Uterus (tissue), 4 donors: ENCODE measurements around the gene THSD1. TPM values are rescaled to one million over a fixed set of nuclear protein-coding genes. Genes with fewer than 3 reads are reported as not detected.
"Not testable (repeated sequence)": the region's sequence is repeated elsewhere in the genome, so short reads cannot be mapped to it uniquely, and the experiment has no call there.

ENCODE experiments used
- DNase-seq, 2 donors: peaks; one replicate each; pipeline ENCODE4 v3.0.0-alpha.2; 2019 to 2020
- H3K27ac ChIP-seq, 2 donors: fragments of 200-600 bp; sonication (generic); 1 replicate in 1 of 2; 2 replicates in 1 of 2; pipeline ENCODE4 v1.5.1; 2016 to 2018
- H3K27me3 ChIP-seq, 2 donors: fragments of 200-600 bp; sonication (generic); one replicate each; pipeline ENCODE4 v1.5.1; 2018 to 2019; ENCODE audit warnings: control low read depth in 1 of 2
- H3K36me3 ChIP-seq, 2 donors: fragments of 200-600 bp; sonication (generic); one replicate each; pipeline ENCODE4 v1.5.1; 2019; ENCODE audit warnings: control low read depth in 1 of 2
- H3K4me1 ChIP-seq, 2 donors: fragments of 200-600 bp; sonication (generic); one replicate each; pipeline ENCODE4 v1.5.1; 2018 to 2019; ENCODE audit warnings: control low read depth in 1 of 2
- H3K4me3 ChIP-seq, 2 donors: fragments of 200-600 bp; sonication (generic); 1 replicate in 1 of 2; 2 replicates in 1 of 2; pipeline ENCODE4 v1.5.1; 2018 to 2019; ENCODE audit warnings: mild to moderate bottlenecking in 1 of 2
- H3K9me3 ChIP-seq, 2 donors: fragments of 200-600 bp; sonication (generic); one replicate each; pipeline ENCODE4 v1.5.1; 2019; ENCODE audit warnings: control low read depth in 1 of 2
- POLR2A ChIP-seq, 2 donors: fragments of 450-650 bp; IDR thresholded peaks; one replicate each; pipeline ENCODE4 v1.6.1; 2016; ENCODE audit warnings: antibody characterized with exemption in 2 of 2, mild to moderate bottlenecking in 1 of 2, moderate library complexity in 1 of 2
- intact Hi-C: fragments of 100-400 bp; cut with DNase I; formaldehyde crosslinking; loops from one replicate; pipeline ENCODE4 v1.15.1; 2023; ENCODE audit warnings: low total_unique reads
- total RNA-seq, 4 donors: library from RNA; depleted of rRNA in 3 of 4; stranded (reverse); fragments of >200 nt in 3 of 4; gene quantifications; one replicate each; pipeline versions ENCODE4 v1.1.0 to v1.2.4, GENCODE V29; 2014 to 2023
- TF ChIP-seq, protein P1 (sequence below), 4 experiments: fragments of 200-600 bp in 2 of 4; fragments of 450-650 bp in 2 of 4; sonication (generic) in 2 of 4; IDR thresholded peaks; one replicate each; pipeline ENCODE4 v1.5.1; 2016 to 2019; ENCODE audit warnings: antibody characterized with exemption in 4 of 4, mild to moderate bottlenecking in 2 of 4, moderate library complexity in 1 of 4
- donor health status: DM: yes; HTN: yes; CAD: no.

Gene THSD1
- total RNA-seq, 4 donors from 2014 or later: 5.3 to 31.2 (median 20.1) TPM

DNA sequence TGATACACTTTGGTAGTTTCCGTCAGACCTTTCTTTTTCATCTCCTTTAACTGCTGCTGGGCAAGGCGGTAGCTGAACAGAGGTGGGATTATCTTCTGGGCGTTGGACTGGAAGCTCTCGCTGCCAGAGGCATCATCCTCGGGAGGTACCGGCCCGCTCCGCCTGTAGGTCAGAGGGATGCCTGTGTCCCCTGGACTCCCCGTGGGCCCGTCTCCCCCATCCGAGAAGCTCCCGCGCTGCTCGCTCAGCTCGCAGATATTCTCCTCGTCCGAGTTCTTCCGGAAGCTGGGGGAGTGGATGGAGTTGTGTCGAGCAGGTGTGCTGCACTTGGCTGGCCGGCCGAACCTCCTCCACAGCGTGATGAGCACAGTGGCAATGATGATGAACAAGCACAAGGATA lies 27.7 kb downstream of the THSD1 start:
- Histone ChIP-seq H3K9me3 (no peaks in the 10 kb centered on the region), H3K27ac (no peak overlapping the region), H3K27me3 (no peaks in the 10 kb centered on the region), H3K36me3 (no peaks in the 10 kb centered on the region), H3K4me3 (no peak overlapping the region), H3K4me1 (no peaks in the 10 kb centered on the region)
- DNase-seq: no peak
- intact Hi-C loops: no loop called here
- TF ChIP-seq, protein P1, sequence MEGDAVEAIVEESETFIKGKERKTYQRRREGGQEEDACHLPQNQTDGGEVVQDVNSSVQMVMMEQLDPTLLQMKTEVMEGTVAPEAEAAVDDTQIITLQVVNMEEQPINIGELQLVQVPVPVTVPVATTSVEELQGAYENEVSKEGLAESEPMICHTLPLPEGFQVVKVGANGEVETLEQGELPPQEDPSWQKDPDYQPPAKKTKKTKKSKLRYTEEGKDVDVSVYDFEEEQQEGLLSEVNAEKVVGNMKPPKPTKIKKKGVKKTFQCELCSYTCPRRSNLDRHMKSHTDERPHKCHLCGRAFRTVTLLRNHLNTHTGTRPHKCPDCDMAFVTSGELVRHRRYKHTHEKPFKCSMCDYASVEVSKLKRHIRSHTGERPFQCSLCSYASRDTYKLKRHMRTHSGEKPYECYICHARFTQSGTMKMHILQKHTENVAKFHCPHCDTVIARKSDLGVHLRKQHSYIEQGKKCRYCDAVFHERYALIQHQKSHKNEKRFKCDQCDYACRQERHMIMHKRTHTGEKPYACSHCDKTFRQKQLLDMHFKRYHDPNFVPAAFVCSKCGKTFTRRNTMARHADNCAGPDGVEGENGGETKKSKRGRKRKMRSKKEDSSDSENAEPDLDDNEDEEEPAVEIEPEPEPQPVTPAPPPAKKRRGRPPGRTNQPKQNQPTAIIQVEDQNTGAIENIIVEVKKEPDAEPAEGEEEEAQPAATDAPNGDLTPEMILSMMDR (IDR thresholded peaks at IDR 0.05): no peak
- TF ChIP-seq POLR2A (IDR thresholded peaks at IDR 0.05): no peak

DNA sequence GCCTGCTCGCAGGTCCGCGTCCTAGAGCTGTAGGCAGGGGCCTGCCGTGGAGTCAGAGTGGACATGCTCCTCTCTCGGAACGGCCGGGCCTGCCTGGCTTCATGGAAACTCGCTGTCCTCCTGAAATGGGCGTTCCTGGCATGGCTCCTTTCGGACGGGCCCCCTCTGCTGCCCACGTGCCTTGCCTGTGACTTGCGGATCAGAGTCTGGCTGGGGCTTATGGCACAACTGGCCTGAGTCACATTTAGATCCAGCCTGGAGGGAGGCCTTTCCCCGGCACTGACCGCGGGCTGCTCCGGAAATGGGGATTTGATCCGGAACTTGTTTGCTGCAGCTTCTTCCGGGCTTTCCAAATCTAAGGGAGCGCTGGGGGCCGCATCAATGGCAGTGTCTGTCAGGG lies 28.1 kb downstream of the THSD1 start:
- Histone ChIP-seq H3K27me3 (no peaks in the 10 kb centered on the region), H3K36me3 (no peaks in the 10 kb centered on the region), H3K27ac (no peak overlapping the region), H3K9me3 (no peaks in the 10 kb centered on the region), H3K4me3 (no peak overlapping the region), H3K4me1 (no peaks in the 10 kb centered on the region)
- TF ChIP-seq, protein P1 (IDR thresholded peaks at IDR 0.05): no peak
- TF ChIP-seq POLR2A (IDR thresholded peaks at IDR 0.05): no peak
- intact Hi-C loops: no loop called here
- no peak for DNase-seq

DNA sequence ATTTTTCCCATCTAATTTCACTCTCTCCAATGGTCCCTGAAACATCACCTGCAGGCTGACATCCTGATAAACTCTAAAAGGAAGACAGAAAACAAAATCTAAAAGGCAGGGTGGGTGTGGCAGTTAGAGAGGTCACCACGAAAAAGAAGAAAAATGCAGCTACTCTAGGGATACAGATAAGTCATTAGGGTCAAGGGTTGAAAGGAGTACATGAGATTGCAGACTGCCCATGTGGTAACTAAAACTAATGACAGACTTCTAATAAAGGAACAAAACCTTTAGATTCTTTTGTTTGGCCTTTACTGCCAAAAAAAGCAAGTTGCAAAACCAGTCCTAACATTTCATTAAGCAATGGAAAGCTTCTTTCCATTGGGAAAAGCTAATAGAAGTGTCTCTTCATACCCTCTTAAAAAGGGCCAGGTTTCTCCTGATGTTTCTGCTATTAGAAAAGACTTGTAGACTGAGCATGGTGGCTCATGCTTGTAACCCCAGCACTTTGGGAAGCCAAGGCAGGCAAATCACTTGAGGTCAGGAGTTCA lies 31.0 kb downstream of the THSD1 start:
- intact Hi-C loops: no loop called here
- no peaks in the 10 kb centered on the region for H3K4me1 ChIP-seq
- DNase-seq: no peak

DNA sequence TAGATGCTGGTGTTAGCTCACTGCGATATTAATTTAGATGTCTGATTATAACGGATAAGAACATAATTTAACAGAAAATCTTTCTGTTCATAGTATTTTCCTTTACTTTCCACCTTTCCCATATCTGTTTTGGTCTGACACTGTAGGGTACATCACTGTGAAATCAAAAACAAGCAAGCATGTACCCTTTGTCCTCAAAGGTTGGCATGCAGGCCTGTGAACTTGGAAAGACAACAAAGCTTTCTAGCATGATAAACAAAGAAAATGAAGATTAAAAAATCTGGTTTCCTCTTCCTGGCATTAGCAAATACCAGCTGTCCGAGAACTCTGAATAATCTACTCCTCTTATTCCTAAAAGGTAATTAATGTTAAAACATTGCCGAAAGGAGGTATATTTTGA lies 31.6 kb downstream of the THSD1 start:
- no peaks in the 10 kb centered on the region for H3K36me3 ChIP-seq
- H3K9me3 ChIP-seq: no peaks in the 10 kb centered on the region
- no peak for DNase-seq
- no peak for TF ChIP-seq POLR2A (IDR thresholded peaks at IDR 0.05)
- H3K27ac ChIP-seq: no peak overlapping the region
- no peak overlapping the region for H3K4me3 ChIP-seq
- intact Hi-C loops: no loop called here
- H3K27me3 ChIP-seq: no peaks in the 10 kb centered on the region
- H3K4me1 ChIP-seq: no peaks in the 10 kb centered on the region

More for the DNA sequence above, 31.0 kb downstream of the THSD1 start:
- H3K27me3 ChIP-seq: no peaks in the 10 kb centered on the region
- no peak for TF ChIP-seq POLR2A (IDR thresholded peaks at IDR 0.05)
- no peak overlapping the region for H3K4me3 ChIP-seq
- no peaks in the 10 kb centered on the region for H3K36me3 ChIP-seq
- no peak overlapping the region for H3K27ac ChIP-seq
- H3K9me3 ChIP-seq: no peaks in the 10 kb centered on the region

DNA sequence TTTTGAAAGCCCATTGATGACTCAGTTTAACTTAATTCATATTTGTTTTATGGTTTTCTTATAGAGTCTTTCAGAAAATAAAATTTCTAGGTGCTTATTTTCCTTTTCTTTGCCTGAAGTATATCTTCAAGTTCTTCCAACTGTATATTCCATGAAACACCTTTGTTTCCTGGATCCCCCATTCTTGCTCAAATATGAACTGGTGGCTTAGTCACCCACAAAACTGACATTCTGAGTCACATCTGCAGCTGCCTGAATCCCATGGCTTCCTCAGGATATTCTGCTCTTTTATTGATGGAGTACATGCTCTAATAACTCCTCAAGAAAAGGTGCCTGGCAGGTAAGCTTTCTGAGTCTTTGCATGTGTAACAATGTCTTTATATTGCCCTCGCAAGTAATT lies 32.7 kb downstream of the THSD1 start:
- H3K9me3 ChIP-seq, H3K4me1 ChIP-seq, H3K36me3 ChIP-seq, H3K27ac ChIP-seq, H3K4me3 ChIP-seq, H3K27me3 ChIP-seq, DNase-seq, intact Hi-C loops: not testable (repeated sequence)

DNA sequence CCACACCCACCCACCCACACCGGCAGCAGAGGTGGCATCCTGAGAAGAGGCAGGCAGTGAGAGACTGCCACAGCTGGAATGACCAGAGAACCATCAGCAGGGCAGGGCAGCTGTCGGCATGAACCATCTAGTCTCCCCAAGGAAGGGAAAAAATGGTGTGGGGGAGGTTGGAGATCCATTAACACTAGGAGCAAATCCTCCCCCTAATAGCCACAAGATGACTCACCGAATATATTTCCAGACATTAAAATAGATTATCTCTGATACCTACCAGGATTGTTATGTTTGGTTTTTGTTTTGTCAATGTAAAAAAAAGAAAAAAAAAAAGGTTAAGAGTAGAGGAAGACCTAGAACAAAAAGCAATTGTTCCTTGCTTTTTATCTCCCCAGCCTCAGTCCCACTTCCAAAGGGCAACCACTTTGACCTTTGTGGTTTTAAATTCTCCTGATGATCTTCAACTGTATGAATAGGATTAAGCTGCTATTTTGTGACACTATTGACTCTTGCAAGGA lies 34.2 kb downstream of the THSD1 start:
- Histone ChIP-seq H3K4me1 (no peaks in the 10 kb centered on the region), H3K27ac (no peak overlapping the region), H3K9me3 (no peaks in the 10 kb centered on the region), H3K36me3 (no peaks in the 10 kb centered on the region), H3K27me3 (no peaks in the 10 kb centered on the region), H3K4me3 (no peak overlapping the region)
- TF ChIP-seq, protein P1 (IDR thresholded peaks at IDR 0.05): no peak
- no peak for TF ChIP-seq POLR2A (IDR thresholded peaks at IDR 0.05)
- no peak for DNase-seq
- intact Hi-C loops: no loop called here

DNA sequence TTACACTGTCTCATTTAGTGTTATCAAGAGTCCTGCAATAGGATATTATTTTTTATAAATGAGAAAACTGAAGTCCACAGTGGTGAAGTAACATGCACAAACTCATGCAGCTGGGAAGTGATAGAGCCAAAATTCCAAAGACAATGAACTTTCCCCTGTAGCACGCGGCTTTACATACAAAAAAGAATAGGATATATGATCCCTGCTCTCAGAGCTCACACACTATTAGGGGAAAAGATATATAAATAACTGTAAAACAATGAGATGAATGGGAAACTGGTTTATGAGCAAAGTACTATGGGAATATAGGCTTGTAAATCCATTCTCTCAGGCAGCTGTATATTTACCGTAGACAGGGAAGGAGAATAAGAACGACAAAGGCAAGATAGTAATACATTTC lies 39.7 kb downstream of the THSD1 start:
- Histone ChIP-seq H3K9me3 (no peaks in the 10 kb centered on the region), H3K36me3 (no peaks in the 10 kb centered on the region), H3K4me1 (no peaks in the 10 kb centered on the region), H3K4me3 (no peak overlapping the region), H3K27me3 (no peaks in the 10 kb centered on the region), H3K27ac (no peak overlapping the region)
- intact Hi-C loops: no loop called here
- no peak for TF ChIP-seq POLR2A (IDR thresholded peaks at IDR 0.05)
- TF ChIP-seq, protein P1 (IDR thresholded peaks at IDR 0.05): no peak
- no peak for DNase-seq

DNA sequence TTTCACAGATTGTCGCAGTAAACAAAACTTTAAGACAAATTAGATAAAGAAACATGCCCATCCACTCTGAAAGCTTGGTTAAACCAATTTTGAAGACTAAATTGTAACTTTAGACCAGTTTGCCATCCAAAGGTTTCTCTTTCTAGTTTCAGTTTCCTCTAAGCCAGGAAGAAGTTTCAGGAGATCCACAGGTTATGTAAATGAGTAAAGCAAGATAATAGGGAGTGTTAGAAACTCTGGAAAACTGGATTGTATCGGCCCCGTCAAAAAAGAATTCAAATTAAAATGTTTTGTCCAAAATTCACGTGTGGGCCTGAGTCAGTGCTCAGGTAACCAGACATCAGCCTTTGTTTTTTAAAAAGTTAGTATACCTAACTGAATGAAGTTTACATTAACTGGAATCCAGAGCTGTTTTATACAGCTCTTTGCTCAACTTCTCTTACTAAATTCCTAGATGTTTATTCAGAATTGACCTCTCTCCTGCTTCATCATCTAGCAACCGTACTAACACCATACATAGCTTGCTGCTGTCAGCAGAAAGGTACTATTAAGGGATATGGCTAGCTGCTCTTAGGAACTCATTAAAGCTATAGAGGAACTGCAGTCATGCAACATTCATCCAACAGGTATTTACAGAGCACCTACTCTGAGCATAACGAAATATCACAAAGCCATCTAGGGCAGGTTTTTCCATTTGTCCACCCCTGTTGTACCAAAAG lies 43.6 kb downstream of the THSD1 start:
- DNase-seq, H3K9me3 ChIP-seq, H3K4me1 ChIP-seq, intact Hi-C loops, H3K27me3 ChIP-seq, H3K4me3 ChIP-seq, H3K27ac ChIP-seq, H3K36me3 ChIP-seq: not testable (repeated sequence)
